Omental fat pad (tissue), 4 donors: Measurements from ENCODE around the gene ANKRD35. TPM values are rescaled to one million over a fixed set of nuclear protein-coding genes. Genes with fewer than 3 reads are reported as not detected.

ENCODE experiments used
- ATAC-seq: fragments of 150-250 bp; one replicate; pipeline ENCODE4 v1.9.1; 2016; ENCODE audit warnings: mild to moderate bottlenecking, moderate library complexity; ENCODE audit not compliant: low FRiP score
- DNase-seq: peaks from one replicate; pipeline ENCODE4 v3.0.0-alpha.2; 2019; ENCODE audit warnings: low spot score
- total RNA-seq, 4 donors: library from RNA; depleted of rRNA; stranded (reverse); fragments of >200 nt; gene quantifications; one replicate each; pipeline ENCODE4 v1.1.0, GENCODE V29; 2016
- TF ChIP-seq, protein P1 (sequence below), 3 donors: fragments of 450-650 bp; IDR thresholded peaks; one replicate each; pipeline ENCODE4 v1.5.1; 2016 to 2017; ENCODE audit warnings: antibody characterized with exemption in 3 of 3, mild to moderate bottlenecking in 3 of 3, moderate library complexity in 2 of 3

Gene ANKRD35
- total RNA-seq, 4 donors from 2014 or later = 1.3 to 9.5 (median 2.0) TPM

DNA sequence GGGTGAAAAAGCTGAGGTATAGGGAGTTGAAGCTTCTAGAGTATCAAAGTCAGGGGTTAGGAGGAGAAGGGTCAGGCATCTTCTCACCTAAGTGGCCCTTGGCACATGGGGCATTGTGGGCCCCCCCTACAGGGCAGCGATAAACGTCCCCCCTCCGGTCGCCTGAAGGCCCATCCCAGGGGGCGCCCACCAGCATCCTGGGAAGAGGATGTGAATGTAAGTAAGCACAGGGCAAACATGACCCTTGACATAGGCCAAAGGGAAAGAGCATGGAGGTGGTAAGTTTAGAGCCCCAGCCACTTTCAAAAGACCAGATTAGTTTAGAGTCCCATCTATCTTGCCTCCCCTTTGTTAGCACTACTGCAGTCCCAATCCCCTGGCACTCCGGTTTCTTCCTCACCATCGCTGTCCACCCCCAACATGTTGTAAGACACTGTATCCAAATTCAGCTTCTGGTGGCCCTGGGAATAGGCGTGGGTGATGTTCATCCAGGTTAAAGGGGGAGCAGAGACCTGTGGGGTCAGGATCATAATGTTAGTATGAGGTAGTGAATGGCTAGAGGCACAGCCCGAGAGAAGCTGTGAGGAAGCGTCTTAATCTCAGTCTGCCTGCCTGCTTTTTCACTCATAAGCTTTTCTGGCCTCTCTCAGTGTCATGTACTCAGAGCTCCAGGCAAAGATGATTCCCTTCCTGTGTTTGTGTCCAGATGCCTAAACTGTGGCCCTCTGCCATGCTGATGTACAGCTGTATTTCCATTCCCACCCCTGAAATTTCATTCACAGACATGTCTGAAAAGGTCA is 21.5 kb upstream of the ANKRD35 start:
- ATAC-seq (no peak), DNase-seq (no peak)

DNA sequence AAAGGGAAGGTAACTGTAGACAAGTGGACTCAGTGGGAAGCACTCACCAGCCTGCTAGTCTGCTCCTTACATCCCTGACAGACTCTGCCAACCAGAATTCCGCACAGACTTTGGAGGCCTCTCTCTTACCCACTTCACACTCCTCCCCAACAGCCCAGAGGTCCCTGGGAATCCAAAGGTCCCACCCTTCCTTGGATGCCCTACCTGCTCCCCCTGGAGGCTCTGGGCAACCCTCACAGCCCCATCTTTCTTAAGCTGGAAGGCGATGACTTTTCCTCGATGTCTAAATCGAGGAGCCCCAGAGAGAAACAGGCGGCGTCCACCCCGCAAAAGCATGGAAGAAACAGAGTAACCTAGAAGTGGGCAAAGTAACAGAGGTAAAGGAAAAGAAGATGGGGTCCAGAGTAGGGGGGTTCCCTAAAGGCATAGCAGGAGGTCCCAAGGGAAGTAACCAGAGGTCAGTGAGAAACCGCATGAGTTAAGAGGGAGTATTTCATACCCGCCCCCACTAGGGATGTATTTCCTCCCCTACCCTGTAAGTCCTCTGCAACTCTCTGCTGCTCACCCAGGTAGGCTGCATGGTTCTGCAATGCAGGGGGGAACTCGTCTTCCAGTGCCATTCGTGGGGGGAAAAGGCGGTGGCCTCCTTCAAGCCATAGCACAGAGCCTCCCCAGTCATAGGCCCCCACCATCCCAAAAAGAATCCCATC is 15.8 kb upstream of the ANKRD35 start:
- TF ChIP-seq, protein P1, sequence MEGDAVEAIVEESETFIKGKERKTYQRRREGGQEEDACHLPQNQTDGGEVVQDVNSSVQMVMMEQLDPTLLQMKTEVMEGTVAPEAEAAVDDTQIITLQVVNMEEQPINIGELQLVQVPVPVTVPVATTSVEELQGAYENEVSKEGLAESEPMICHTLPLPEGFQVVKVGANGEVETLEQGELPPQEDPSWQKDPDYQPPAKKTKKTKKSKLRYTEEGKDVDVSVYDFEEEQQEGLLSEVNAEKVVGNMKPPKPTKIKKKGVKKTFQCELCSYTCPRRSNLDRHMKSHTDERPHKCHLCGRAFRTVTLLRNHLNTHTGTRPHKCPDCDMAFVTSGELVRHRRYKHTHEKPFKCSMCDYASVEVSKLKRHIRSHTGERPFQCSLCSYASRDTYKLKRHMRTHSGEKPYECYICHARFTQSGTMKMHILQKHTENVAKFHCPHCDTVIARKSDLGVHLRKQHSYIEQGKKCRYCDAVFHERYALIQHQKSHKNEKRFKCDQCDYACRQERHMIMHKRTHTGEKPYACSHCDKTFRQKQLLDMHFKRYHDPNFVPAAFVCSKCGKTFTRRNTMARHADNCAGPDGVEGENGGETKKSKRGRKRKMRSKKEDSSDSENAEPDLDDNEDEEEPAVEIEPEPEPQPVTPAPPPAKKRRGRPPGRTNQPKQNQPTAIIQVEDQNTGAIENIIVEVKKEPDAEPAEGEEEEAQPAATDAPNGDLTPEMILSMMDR (IDR thresholded peaks at IDR 0.05) = no peak
- ATAC-seq (no peak), DNase-seq (no peak)

More for the DNA sequence above, 21.5 kb upstream of the ANKRD35 start:
- TF ChIP-seq, protein P1 (IDR thresholded peaks at IDR 0.05) = no peak

DNA sequence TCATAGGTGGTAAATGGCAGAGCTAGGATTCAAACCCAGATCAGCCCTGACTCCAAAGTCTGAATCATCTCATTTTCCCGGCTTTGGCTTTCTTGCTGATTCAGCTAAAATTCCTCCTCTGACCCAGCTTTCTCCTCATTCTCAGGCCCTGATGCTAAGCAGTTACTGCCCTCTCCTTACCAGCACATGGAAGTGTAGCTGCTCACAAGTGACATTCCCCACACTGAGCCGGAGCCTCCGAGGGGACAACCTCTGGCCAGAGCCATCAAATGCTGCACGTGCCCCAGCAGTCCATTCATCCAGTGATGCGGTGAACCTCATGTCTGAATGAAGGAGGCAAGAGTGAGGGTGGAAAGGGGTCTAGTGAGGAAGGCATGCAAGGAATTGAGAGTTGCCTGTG is 13.1 kb upstream of the ANKRD35 start:
- TF ChIP-seq, protein P1 (IDR thresholded peaks at IDR 0.05) = no peak
- DNase-seq (no peak), ATAC-seq (no peak)

DNA sequence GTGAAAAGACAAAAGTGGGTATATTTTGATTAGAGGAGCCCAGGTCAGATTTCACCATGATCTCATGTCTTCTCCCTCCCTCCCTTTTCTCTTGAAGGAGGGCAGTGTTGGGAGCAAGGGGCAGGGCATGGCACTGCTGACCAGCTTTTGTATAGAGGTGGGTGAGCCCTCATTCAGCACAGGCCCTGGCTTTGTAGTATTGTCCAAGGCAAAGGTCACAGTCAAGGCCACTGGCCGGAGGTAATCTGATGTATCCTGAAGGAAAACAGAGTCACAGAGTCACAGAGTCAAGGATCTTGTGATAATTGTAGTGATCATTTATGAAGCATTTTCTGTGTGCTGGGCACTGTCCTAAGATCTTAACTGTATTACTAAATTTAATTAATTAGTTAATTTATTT is 12.3 kb upstream of the ANKRD35 start:
- no peak for DNase-seq
- ATAC-seq = no peak
- TF ChIP-seq, protein P1 (IDR thresholded peaks at IDR 0.05) = no peak

DNA sequence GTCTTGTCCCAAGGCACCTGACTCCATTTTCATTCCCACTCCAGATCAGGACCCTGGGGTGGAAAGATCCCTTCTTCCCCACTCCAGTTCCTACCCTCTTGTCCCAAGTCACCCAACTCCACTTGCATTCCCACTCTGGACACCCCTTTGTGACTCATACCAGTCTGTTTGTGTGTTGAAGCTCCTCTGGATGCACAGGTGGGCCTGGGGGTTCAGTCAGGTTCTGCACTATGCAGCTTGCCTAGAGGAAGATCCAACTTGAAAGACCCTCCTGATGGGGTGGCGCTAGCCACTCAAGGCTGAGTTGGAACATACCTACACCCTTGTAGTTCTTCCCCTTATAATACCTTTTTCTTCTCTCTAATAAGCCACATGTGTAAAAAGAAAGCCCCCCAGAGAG is 9.8 kb upstream of the ANKRD35 start:
- TF ChIP-seq, protein P1 (IDR thresholded peaks at IDR 0.05) = no peak
- DNase-seq (no peak), ATAC-seq (no peak)

DNA sequence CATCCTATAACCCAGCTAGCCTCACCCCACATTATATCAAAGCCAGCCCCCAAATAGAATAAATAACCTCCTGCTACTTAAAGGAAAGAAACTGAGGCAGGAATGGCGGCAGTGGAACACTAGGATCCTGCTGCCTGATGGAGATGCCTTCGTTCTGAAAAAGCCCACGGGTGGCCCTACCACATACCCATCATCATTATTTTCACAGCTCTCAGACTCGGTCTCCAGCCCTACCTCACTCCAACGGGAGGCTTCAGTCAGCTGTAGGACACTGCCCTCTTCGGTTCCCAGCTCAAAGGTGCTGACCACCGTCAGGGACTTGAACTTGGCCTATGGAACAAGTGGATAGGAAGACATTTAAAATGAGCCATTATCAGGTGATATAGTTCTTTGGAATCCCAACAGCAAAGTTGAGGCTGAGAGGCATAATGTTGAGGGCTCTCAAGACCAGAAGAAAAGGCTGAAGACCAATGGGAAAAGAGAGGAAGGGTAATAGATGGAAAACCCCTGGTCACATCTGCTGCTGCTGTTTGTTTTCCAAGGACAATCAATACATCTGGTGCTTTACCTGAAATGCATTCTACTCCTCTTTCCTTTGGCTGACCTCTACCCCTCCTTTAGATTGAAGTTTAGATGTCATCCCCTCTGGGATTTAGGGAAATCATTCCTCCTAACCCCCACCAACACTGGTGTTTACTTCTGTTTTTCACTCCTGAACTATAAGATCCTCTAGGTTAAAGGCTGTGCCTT is 7.8 kb upstream of the ANKRD35 start:
- DNase-seq (no peak), ATAC-seq (no peak)
- TF ChIP-seq, protein P1 (IDR thresholded peaks at IDR 0.05) = no peak
